Upper lobe of left lung (tissue), 4 donors: Measurements from ENCODE around the gene SRP68.

ENCODE experiments used
- EP300 ChIP-seq, 4 donors: sonication (generic); formaldehyde crosslinking; IDR thresholded peaks; one replicate each; pipeline ENCODE4 v1.5.1; 2017; ENCODE audit warnings: antibody characterized with exemption in 4 of 4, control low read depth in 2 of 4
- TF ChIP-seq, protein P1 (sequence below), 6 experiments: fragments of 450-650 bp in 4 of 6; fragments of 200-600 bp in 2 of 6; sonication (generic) in 2 of 6; IDR thresholded peaks; one replicate each; pipeline ENCODE4 v1.5.1; 2016 to 2019; ENCODE audit warnings: antibody characterized with exemption in 6 of 6

DNA sequence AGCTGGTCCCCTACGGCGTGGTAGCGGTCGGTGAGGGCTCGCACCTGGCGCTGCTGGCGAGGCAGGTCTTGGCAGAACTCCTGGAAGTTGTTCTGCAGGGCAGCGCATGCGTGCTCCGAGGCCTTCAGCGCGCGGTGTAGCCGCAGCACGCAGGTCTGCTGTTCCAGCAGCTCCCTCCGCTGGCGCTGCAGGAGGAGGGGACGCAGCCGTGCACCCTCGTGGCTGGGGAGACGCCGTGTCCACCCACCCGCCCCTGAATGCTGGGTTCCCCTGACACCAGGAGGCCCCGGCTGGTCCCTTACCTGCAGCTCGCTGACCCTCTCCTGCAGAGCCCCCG is 57.4 kb downstream of the SRP68 start:
- TF ChIP-seq, protein P1, sequence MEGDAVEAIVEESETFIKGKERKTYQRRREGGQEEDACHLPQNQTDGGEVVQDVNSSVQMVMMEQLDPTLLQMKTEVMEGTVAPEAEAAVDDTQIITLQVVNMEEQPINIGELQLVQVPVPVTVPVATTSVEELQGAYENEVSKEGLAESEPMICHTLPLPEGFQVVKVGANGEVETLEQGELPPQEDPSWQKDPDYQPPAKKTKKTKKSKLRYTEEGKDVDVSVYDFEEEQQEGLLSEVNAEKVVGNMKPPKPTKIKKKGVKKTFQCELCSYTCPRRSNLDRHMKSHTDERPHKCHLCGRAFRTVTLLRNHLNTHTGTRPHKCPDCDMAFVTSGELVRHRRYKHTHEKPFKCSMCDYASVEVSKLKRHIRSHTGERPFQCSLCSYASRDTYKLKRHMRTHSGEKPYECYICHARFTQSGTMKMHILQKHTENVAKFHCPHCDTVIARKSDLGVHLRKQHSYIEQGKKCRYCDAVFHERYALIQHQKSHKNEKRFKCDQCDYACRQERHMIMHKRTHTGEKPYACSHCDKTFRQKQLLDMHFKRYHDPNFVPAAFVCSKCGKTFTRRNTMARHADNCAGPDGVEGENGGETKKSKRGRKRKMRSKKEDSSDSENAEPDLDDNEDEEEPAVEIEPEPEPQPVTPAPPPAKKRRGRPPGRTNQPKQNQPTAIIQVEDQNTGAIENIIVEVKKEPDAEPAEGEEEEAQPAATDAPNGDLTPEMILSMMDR (IDR thresholded peaks at IDR 0.05): no peak
- TF ChIP-seq EP300 (IDR thresholded peaks at IDR 0.05): no peak
